Stimulated activated CD4-positive, alpha-beta T cell treated with anti-CD3 and anti-CD28 coated beads, TNF-alpha, amount 100 ng/mL, for 1 hour (primary cell): Measurements from ENCODE around the gene SLC16A8.

ENCODE experiments used
- DNase-seq, 3 donors: peaks; one replicate each; pipeline ENCODE4 v3.0.0-alpha.2; 2020; ENCODE audit warnings: low read depth in 3 of 3, low spot score in 1 of 3

SLC16A8 gene

GRCh38 chr22:38073150-38074130 lies 10.5 kb downstream of the SLC16A8 start:
- DNase-seq = no peak

GRCh38 chr22:38072322-38073149 lies 11.4 kb downstream of the SLC16A8 start:
- DNase-seq = no peak

GRCh38 chr22:38071421-38072321 lies 12.3 kb downstream of the SLC16A8 start:
- no peak for DNase-seq

- no peak for DNase-seq
Observed at GRCh38 chr22:38070250-38070921, 13.6 kb downstream of the SLC16A8 start.

DNA sequence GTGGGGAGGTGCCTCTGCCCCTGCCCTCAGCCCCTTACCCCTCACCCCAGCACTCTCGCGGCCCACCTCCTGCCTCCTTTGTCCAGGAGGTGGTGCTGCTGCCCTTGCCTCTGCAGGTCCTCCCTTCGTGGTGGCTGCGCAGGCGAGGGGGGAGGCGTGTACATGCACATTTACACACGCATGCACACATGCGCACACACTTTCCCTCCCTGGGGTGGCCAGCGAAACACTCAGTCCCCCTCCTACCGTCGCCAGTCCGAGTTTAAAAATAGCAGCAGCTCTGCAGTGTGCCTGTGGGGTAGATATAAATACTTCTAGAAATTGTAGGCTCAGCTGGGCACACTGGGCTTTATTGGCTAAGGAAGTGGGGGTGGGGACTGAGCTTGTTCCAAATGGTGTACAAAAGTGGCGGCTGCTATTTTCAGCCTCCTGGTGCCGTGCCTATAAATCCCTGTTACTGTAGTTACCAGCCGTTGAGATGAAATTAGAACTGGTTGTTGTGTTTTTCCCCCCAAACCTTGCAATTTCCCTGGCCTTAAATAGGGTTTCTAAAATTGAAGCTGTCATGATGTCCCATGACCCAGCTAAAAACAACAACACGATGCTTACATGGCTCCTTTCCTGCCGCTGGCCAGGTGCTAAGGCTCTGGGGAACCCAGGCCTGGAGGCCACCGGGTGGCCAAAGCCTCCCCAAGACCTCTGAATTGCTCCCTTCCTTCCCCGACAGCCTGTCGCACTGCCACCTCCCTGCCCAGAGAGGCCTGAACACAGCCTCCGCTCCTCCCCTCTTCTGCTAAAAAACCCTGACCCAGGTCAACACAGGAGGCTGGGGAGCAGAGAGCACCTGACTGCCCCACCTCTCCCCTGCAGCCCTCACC lies 14.4 kb downstream of the SLC16A8 start:
- no peak for DNase-seq

DNA sequence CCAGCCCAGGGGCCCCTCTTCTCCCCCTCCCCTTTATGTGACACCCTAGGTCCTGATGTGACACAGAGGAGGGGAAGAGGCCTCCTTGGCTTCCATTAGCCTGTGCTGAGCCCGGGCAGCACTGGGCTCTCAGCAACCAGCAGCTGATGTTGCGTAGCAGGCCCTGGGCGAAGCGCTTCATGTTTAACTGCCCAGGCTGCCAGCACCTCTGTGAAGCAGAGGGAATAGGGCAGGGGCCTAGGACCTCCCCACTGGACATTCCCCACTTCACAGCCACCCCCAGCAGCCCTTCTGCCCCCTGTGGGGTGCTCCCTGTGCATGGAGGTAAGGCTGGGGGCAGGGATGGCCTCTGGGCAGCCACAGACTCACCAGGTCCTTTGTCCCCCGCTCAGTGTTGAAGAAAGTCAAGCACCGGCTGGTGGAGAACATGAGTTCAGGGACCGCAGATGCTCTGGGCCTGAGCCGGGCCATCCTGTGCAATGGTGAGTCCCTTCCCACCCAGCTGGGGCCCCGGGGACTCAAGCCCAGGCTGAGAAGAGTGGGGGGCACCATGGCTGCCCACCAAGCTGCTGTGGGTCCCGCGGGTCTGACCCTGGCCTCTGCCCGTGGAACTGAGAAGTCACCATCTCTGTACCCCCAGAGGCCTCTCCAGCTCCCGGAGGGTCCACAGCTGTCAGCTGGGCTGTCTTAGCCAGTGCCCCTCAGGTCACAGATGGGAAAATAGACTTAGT lies 15.2 kb downstream of the SLC16A8 start:
- DNase-seq = no peak

- DNase-seq = no peak
Observed at GRCh38 chr22:38067761-38068360, 16.1 kb downstream of the SLC16A8 start.

DNA sequence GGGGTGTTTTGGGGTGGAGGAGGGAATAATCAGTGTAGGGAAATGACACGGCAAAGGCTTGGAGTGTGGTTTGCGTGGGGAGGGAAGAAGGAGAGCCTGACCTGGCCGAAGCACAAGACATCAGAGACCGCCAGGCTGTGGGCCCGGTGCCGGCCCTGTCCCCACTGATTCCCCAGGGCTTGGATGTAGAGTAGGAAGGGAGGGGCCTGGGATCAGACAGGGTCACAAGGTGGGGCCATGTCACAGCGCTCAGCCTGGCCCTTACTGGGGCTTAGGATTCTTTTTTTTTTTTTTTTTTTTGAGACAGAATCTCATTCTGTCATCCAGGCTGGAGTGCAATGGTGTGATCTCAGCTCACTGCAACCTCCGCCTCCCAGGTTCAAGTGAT lies 17.0 kb downstream of the SLC16A8 start:
- DNase-seq = no peak

GRCh38 chr22:38066381-38067027 lies 17.5 kb downstream of the SLC16A8 start:
- no peak for DNase-seq

GRCh38 chr22:38065539-38065938 lies 18.4 kb downstream of the SLC16A8 start:
- no peak for DNase-seq

GRCh38 chr22:38062791-38063190 lies 21.2 kb downstream of the SLC16A8 start:
- no peak for DNase-seq

DNA sequence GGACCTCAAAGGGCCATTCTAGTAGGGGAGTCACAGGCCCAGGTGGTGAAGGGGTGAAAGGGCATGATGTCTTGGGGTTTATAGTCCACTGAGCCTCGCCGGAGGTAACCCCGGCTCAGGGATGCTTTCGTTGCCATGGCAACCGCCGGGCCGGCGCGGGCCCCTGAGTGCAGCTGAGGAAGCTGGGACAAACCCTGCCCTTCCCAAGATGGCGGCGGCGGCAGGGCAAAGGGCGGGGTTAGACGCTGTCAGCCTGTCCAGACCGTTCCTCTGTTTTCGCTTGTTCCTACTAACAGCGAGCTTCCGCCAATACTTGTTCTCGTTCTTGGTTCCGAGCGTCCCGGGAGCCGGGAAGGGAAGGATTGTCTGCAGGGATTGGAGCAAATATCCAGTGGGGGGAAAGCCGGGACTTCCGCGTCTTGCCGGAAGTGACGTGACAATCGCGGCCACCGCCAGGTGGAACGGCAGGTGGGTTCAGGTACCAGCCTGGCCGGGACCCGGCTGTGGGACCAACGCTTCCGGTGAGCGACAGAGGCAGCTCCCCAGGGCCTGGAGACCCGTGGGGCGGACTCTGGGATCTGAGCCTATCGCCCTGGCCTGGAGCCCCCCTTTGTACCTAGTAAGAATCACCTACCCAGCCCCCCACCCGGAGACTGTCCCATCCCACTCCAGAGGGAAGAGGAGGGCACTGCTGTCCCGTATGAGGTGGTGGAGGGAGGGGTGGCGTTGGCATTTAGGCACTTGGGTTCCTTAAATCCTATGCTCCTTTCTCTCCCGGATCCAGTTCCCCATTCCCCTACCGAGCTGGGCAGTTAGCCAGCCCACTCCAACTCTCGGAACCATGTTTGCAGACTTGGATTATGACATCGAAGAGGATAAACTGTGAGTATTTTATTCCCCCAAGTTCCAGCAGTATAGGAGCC lies 26.8 kb downstream of the SLC16A8 start, which contains the start of gene PICK1:
PICK1 (plus strand) TSS at position 436 of the 923 bp plus-strand sequence; CDS start at position 842, 406 bp downstream.
- DNase-seq = peak; percentile 50 to 62 (median 54)

DNA sequence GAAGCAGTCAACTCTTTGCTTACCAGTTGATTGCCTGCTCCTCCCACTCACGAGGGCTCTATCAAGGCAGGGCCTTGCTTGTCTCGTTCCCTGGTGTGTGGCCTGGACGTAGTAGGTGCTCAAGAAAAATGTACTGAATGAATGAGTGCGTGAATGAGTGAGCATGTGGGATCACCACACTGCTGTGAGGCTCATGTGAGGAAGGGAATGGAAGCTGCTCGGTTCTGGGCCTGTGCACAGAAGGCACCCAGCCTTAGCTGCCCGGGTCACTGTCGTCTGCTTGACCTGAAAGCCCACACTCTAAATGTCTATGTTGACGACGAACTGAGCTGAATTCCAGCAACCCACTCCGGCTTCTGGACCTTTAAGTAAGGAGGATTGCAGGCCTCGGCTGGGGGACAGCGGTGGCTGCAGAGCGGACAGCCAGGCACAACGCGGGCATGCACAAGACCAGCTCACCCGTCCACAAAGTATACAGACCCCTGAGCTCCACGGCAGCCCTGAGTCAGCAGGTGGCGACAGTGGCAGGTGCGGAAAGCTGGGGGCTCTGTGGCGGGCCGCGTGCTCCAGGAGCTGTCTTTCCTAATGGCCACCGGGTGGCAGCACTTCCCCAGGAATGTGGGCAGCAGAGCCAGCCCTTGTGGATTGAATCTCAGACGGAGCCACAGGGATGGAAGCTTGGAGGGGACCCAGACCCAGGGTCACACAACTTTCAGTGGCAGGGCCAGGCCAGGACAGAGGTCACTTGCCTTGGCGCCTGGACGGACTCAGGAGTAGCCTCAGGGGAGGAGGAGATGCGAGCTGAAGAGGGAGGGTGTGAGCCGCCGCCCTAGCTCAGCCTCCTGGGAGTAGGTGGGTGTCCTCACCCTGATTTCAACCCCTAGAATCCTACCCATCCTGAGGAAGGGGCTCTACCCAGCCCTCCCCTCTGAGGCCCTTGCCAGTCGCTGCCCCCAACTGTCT lies 31.8 kb downstream of the SLC16A8 start:
- peak; percentile 32 to 58 (median 53) for DNase-seq

GRCh38 chr22:38051261-38051660 lies 32.7 kb downstream of the SLC16A8 start:
- no peak for DNase-seq

- DNase-seq = no peak
Observed at GRCh38 chr22:38050720-38051119, 33.3 kb downstream of the SLC16A8 start.
